HEK293 (cell line): ENCODE results near the gene PDZRN4.

Experiments
- CTCF ChIP-seq: fragments of 450-650 bp; formaldehyde crosslinking; IDR thresholded peaks from 2 replicates; pipeline ENCODE4 v1.5.1; 2016; ENCODE audit warnings: missing biosample characterization, missing genetic modification characterization
- ZNF24 ChIP-seq: fragments of 450-650 bp; formaldehyde crosslinking; IDR thresholded peaks from 2 replicates; pipeline ENCODE4 v1.5.1; 2016; ENCODE audit warnings: missing biosample characterization, missing genetic modification characterization
- ZNF398 ChIP-seq: fragments of 450-650 bp; formaldehyde crosslinking; IDR thresholded peaks from 2 replicates; pipeline ENCODE4 v1.5.1; 2017; ENCODE audit warnings: missing biosample characterization, missing genetic modification characterization
- ZNF488 ChIP-seq: fragments of 450-650 bp; formaldehyde crosslinking; IDR thresholded peaks from 2 replicates; pipeline ENCODE4 v1.5.1; 2016; ENCODE audit warnings: missing biosample characterization, missing genetic modification characterization

GRCh38 chr12:41439801-41440200 lies 251.7 kb downstream of the PDZRN4 start:
- TF ChIP-seq ZNF488 (no peak), CTCF (tag by site-specific recombination) (no peak), ZNF398 (tag by site-specific recombination) (no peak), ZNF24 (no peak)
